Ectodermal cell (in vitro differentiated cells): Measurements from ENCODE around the gene ACOT13.

Source experiments
- H3K27ac ChIP-seq: 2 replicates; pipeline ENCODE4 v1.7.0; 2013; ENCODE audit warnings: mild to moderate bottlenecking, low read depth, low read length; ENCODE audit not compliant: insufficient read depth, poor library complexity, severe bottlenecking
- H3K27me3 ChIP-seq: 2 replicates; pipeline ENCODE4 v1.7.0; 2013; ENCODE audit warnings: mild to moderate bottlenecking, low read length; ENCODE audit not compliant: insufficient read depth, control insufficient read depth, poor library complexity, severe bottlenecking
- H3K36me3 ChIP-seq: one replicate; pipeline ENCODE4 v1.7.0; 2013; ENCODE audit warnings: low read length; ENCODE audit not compliant: control insufficient read depth, insufficient read depth
- H3K4me1 ChIP-seq: one replicate; pipeline ENCODE4 v1.7.0; 2013; ENCODE audit warnings: low read length; ENCODE audit not compliant: control insufficient read depth, insufficient read depth
- H3K4me3 ChIP-seq: 2 replicates; pipeline ENCODE4 v1.7.0; 2013; ENCODE audit warnings: low read depth, low read length, control low read depth; ENCODE audit not compliant: insufficient read depth
- H3K9me3 ChIP-seq: 2 replicates; pipeline ENCODE4 v1.7.0; 2013; ENCODE audit warnings: mild to moderate bottlenecking, low read length, moderate library complexity; ENCODE audit not compliant: control insufficient read depth
- WGBS, 2 experiments: methylation state at CpG; one replicate each; pipeline ENCODE4 v1.1.7; 2013; ENCODE audit warnings: missing lambda C conversion rate in 2 of 2; 5-methylcytosine and 5-hydroxymethylcytosine counted together

The ACOT13 gene

DNA sequence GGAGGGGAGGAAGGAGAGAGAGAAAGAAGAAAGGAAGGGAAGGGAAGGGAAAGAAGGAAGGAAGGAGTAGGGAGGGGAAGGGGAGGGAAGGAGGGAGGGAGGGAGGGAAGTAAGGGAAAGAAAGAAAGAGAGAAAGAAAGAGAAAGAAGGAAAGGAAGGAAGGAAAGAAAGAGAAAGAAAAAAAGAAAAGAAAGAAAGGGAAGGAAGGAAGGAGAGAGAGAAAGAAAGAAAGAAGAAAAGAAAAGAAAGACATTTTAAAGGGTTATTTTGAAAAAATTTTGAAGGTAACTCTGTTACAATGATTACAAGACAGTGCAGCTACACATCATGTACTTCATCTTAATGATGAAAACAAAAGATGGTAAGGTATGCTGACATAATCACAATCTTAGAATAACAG is 24.8 kb upstream of the ACOT13 start:
- no peaks in the 10 kb centered on the region for H3K4me1 ChIP-seq
- H3K27me3 ChIP-seq = peaks cover 22% of the 10 kb centered on the region
- H3K9me3 ChIP-seq = no peaks in the 10 kb centered on the region
- no peaks in the 10 kb centered on the region for H3K36me3 ChIP-seq
- H3K27ac ChIP-seq = no peak overlapping the region
- no peak overlapping the region for H3K4me3 ChIP-seq

DNA sequence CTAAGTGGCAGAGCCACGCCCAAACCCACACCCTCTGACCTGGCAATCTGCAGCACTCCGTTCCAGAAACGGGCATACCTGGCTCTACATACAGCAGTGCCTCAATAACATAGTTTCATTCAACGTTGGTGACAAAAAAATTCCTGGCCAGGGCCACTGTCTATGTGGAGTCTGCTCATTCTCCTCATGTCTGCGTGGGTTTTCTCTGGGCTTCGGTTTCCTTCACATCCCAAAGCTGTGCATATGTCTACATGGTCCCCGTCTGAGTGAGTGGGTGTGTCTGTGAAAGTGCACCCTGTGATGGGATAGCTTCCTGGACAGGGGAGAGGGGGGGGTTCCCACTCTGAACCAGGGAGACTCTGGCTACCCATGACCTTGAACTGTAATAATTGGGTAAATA is 23.0 kb upstream of the ACOT13 start:
- no peaks in the 10 kb centered on the region for H3K9me3 ChIP-seq
- H3K36me3 ChIP-seq = no peaks in the 10 kb centered on the region
- no peak overlapping the region for H3K27ac ChIP-seq
- 85 to 87% methylated on average over 7 of the region's 7 CpGs for WGBS, 2 experiments
- peaks cover 22% of the 10 kb centered on the region for H3K27me3 ChIP-seq
- no peak overlapping the region for H3K4me3 ChIP-seq
- no peaks in the 10 kb centered on the region for H3K4me1 ChIP-seq

DNA sequence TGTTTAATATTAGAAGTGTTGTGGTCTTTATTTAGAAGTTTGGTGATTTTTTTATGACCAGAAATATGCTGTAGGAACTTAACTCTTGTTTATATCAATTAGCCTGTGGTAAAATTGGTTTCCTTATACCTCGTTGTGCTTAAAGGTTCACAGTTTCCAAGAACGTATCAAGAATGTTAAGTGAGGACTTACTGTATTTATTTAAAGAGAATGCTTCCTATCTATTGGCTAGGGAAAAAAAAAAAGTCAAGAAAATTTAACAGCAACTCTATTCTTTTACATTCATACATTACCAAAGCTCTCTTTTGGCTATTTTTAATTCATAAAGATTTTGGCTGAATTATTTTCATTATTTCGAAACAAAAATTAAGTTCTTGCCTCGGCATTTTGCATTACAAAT is 22.5 kb upstream of the ACOT13 start:
- 93 to 96% methylated on average over 3 to 4 of the region's 4 CpGs for WGBS, 2 experiments
- H3K4me1 ChIP-seq = no peaks in the 10 kb centered on the region
- peaks cover 22% of the 10 kb centered on the region for H3K27me3 ChIP-seq
- no peaks in the 10 kb centered on the region for H3K36me3 ChIP-seq
- H3K4me3 ChIP-seq = no peak overlapping the region
- H3K27ac ChIP-seq = no peak overlapping the region
- no peaks in the 10 kb centered on the region for H3K9me3 ChIP-seq

DNA sequence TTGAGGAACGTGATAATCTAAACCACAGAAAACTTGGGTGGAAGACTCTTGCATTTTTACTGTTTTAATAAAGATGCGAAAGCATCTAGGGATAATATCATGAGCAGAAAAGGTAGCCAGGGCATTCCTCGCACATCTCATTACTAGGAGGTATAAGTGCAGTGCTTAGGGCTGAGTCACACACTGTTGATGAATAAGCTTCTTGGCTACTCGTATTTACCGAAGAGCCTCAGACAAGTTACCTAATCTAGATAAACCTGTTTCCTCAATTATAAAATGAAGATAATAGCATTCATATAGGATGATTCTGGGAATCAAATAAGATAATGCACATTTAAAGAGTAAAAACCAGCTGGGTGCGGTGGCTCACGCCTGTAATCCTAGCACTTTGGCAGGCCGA is 20.1 kb upstream of the ACOT13 start:
- WGBS, 2 experiments = 90 to 92% methylated on average over 8 of the region's 8 CpGs
- Histone ChIP-seq H3K4me3 (no peak overlapping the region), H3K36me3 (peaks cover 7% of the 10 kb centered on the region), H3K27ac (no peak overlapping the region), H3K27me3 (peaks cover 22% of the 10 kb centered on the region), H3K9me3 (no peaks in the 10 kb centered on the region), H3K4me1 (no peaks in the 10 kb centered on the region)

DNA sequence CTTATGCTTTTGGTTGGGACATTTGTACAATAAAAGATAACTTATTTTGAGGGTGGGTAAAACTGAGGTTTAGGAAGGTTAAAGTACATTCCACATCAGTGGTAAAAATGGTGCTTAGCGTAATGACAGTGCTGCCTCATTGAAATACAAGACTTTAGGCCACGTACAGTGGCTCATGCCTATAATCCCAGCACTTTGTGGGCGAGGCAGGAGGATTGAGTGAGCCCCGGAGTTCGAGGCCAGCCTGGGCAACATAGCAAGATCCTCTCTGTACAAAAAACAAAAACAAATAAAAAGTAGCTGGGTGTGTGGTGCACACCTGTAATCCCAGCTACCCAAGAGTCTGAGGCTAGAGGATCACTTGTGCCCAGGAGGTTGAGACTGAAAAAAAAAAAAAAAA is 18.6 kb upstream of the ACOT13 start:
- Histone ChIP-seq H3K36me3 (peaks cover 16% of the 10 kb centered on the region), H3K9me3 (no peaks in the 10 kb centered on the region), H3K27me3 (peaks cover 22% of the 10 kb centered on the region), H3K4me3 (no peak overlapping the region), H3K27ac (no peak overlapping the region), H3K4me1 (no peaks in the 10 kb centered on the region)
- 94 to 95% methylated on average over 5 of the region's 5 CpGs for WGBS, 2 experiments

DNA sequence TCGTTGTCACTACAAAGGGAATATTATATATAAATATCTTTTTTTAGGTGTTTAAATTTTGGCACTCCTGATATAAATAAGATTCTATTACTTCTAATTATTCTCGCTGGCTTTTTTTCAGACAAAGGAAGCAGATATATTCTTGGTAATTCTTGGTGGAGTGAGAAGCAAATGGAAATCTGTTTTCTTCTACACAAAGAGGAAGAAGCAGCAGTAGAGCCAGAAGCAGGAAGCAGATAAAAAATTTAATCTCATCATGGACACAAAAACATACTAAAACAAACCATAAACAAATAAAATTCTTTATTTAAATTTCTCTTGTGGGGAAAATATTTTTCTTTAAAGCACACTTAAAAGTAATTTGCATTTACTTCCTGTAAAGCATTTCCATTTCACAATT is 17.2 kb upstream of the ACOT13 start:
- WGBS, 2 experiments = no CpG with 5 or more reads among the region's 2 CpGs
- H3K4me1 ChIP-seq = no peaks in the 10 kb centered on the region
- no peak overlapping the region for H3K4me3 ChIP-seq
- peaks cover 18% of the 10 kb centered on the region for H3K36me3 ChIP-seq
- H3K9me3 ChIP-seq = no peaks in the 10 kb centered on the region
- peaks cover 12% of the 10 kb centered on the region for H3K27me3 ChIP-seq
- H3K27ac ChIP-seq = no peak overlapping the region

DNA sequence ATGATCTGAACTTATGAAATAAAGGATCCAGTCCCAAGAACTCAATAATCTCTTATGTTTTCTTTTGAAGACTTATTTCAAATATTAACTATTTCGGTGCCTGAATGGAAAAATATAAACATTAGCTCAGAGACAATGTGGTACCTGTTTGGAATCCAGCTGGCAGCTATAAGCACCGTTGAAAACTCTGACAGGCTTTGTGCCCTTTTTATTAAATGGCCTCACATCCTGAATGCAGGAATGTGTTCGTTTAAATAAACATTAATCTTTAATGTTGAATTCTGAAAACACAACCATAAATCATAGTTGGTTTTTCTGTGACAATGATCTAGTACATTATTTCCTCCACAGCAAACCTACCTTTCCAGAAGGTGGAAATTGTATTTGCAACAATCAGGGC is 16.5 kb upstream of the ACOT13 start:
- H3K4me1 ChIP-seq = no peaks in the 10 kb centered on the region
- no peaks in the 10 kb centered on the region for H3K9me3 ChIP-seq
- H3K27ac ChIP-seq = no peak overlapping the region
- H3K27me3 ChIP-seq = peaks cover 5% of the 10 kb centered on the region
- peaks cover 18% of the 10 kb centered on the region for H3K36me3 ChIP-seq
- 92 to 100% methylated on average over 2 of the region's 3 CpGs for WGBS, 2 experiments
- H3K4me3 ChIP-seq = no peak overlapping the region

DNA sequence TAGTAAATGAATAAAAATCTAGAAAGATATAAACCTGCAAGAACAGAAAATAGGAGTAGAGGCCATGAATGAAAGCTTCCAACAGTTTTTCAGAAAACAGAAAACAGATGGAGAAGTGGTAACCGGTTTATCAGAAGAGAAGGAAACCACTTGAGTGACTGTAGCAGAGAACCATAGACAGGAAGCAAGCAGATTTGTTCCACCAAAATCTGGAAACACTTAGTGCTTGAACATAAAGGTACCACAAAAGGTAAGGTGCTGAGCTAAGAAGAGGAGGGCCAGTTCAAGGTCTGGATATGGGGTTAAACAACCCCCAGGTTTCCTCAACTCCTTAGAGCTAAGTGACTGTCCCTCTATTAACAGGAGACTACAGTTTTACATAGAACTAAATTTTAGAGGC is 11.7 kb upstream of the ACOT13 start:
- Histone ChIP-seq H3K36me3 (peaks cover 16% of the 10 kb centered on the region), H3K4me3 (no peak overlapping the region), H3K27me3 (no peaks in the 10 kb centered on the region), H3K27ac (no peak overlapping the region), H3K4me1 (no peaks in the 10 kb centered on the region), H3K9me3 (no peaks in the 10 kb centered on the region)
- WGBS, 2 experiments = 93 to 100% methylated on average over 1 of the region's 1 CpG

DNA sequence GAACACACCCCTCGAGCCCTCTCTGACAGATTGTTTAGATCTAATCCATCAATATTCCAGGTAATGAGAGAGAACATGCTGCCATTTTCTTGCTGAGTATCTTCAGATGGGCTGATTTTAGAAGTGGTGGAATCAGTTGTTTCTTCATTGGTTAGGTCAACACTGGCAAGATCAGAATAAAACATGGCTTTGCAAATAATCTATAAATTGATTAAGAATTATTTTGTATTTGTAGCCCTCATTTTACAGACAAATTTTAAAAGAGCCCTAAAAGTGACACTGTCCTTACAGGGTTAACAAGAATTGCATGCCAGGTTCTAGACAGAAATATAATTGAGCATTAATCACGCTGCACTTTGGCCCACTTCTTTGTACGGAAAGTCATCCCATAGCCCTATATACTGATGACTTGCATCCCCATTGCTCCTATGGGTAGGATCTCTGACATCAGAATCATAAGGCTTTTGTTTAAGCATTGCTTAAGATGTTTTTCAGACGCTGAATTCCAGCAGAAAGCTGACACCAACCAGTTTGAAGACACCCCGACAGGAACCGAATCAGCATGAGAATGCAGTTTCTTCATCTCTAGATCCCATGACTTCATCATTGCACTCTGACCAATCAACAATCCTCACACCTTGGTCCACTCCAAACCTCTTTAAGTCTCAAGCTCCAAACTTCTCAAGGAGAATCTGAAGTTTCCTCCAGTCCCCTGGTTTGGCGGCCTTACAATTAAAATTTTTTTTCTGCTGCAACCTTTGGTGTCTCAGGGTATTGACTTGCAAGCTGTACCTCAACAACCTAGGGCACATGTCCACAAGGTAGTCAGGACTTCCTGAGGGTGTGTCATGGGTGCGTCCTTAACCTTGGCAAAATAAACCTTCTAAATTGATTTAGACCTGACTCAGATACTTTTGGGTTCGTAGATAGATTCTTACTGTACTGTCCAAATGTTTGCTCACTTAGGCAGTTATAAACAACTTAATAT is 8.0 kb upstream of the ACOT13 start:
- no peaks in the 10 kb centered on the region for H3K27me3 ChIP-seq
- WGBS, 2 experiments = 76% methylated on average over 8 to 9 of the region's 9 CpGs
- no peaks in the 10 kb centered on the region for H3K36me3 ChIP-seq
- H3K27ac ChIP-seq = no peak overlapping the region
- H3K4me3 ChIP-seq = no peak overlapping the region
- H3K9me3 ChIP-seq = no peaks in the 10 kb centered on the region
- no peaks in the 10 kb centered on the region for H3K4me1 ChIP-seq

DNA sequence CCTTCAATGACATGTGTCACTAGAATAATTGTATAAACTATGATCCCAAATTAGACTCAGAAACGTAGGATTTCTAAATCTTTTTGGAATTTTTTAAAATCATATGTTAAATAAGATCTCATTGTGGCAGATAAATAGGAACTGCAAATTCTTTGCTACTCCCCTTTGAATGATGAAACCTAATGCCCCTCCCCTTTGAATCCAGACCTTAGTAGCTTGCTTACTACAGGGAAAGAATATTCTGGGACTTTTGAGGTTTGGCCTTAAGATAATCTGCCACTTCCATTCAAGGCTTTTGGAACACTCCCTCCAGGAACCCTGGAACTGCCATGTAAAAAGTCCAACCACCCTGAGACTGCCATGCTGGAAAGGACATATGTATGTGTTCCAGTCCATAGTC is 7.3 kb upstream of the ACOT13 start:
- H3K36me3 ChIP-seq = no peaks in the 10 kb centered on the region
- WGBS, 2 experiments = 86% methylated on average over 1 of the region's 1 CpG; no CpG with 5 or more reads in 1 of the 2 experiments
- no peak overlapping the region for H3K4me3 ChIP-seq
- H3K4me1 ChIP-seq = no peaks in the 10 kb centered on the region
- no peaks in the 10 kb centered on the region for H3K27me3 ChIP-seq
- no peaks in the 10 kb centered on the region for H3K9me3 ChIP-seq
- H3K27ac ChIP-seq = no peak overlapping the region
